Nephron (organoid): ENCODE data around the gene MRPL37.

Experiments used
- H3K27ac Mint-ChIP-seq, 3 experiments: 2 replicates each; pipeline ENCODE4 v1.8.0; 2020; ENCODE audit warnings: mixed read lengths in 3 of 3, mild to moderate bottlenecking in 2 of 3, moderate library complexity in 1 of 3
- H3K27me3 Mint-ChIP-seq: 2 replicates; pipeline ENCODE4 v1.8.0; 2021; ENCODE audit warnings: low read depth, mild to moderate bottlenecking, moderate library complexity, mixed read lengths
- H3K36me3 Mint-ChIP-seq: 2 replicates; pipeline ENCODE4 v1.8.0; 2020; ENCODE audit warnings: low read depth, mixed read lengths
- H3K4me1 Mint-ChIP-seq: 2 replicates; pipeline ENCODE4 v1.8.0; 2020; ENCODE audit warnings: mixed read lengths
- H3K4me3 Mint-ChIP-seq, 3 experiments: 2 replicates each; pipeline ENCODE4 v1.8.0; 2020; ENCODE audit warnings: mild to moderate bottlenecking in 3 of 3, mixed read lengths in 3 of 3, moderate library complexity in 2 of 3
- H3K9me3 Mint-ChIP-seq: 2 replicates; pipeline ENCODE4 v1.8.0; 2020; ENCODE audit warnings: mixed read lengths
- TF ChIP-seq, protein P1 (sequence below), 3 experiments: fragments of 200-600 bp; sonication (generic); IDR thresholded peaks; one replicate each; pipeline ENCODE4 v1.5.0; 2021; ENCODE audit warnings: antibody characterized with exemption in 3 of 3; ENCODE audit not compliant: unreplicated experiment in 3 of 3

The MRPL37 gene

DNA sequence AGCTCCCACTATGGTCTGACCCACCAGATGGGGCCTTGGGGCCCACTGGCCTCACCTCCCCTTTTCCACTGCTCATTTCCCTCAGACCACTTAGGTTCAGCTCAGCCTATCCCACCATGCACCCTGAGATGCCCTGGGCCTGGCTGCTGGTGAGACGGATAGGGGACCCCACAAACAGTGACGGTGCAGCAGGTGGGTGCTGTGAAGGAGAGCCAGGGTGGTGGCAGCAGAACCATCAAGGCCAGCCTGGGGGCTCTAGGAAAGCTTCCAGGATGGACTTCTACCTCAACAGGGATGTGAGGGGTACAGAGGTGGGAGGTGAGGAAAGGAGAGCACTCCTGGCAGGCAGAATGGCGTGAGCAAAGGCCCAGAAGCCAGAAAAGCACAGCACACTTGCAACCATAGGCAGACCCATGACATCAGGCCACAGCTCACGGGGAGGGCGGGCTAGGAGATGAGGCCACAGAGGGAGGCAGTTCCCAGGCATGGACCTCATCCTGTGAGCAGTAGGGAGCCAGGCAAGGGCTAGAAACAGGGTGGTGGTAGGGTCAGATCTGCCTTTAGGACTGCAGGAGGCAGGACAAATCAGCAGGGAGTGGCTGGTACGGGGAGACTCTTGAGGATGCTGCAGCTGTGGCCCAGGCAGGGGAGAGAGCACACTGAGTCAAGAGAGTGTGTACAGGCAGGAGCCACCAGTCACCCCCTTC lies 23.2 kb upstream of the MRPL37 start:
- no peaks in the 10 kb centered on the region for H3K27me3 Mint-ChIP-seq
- peaks cover 6% of the 10 kb centered on the region for H3K36me3 Mint-ChIP-seq
- peaks cover 16% of the 10 kb centered on the region for H3K4me1 Mint-ChIP-seq
- no peak overlapping the region for H3K4me3 Mint-ChIP-seq
- H3K27ac Mint-ChIP-seq: no peak overlapping the region
- no peaks in the 10 kb centered on the region for H3K9me3 Mint-ChIP-seq
- TF ChIP-seq, protein P1, sequence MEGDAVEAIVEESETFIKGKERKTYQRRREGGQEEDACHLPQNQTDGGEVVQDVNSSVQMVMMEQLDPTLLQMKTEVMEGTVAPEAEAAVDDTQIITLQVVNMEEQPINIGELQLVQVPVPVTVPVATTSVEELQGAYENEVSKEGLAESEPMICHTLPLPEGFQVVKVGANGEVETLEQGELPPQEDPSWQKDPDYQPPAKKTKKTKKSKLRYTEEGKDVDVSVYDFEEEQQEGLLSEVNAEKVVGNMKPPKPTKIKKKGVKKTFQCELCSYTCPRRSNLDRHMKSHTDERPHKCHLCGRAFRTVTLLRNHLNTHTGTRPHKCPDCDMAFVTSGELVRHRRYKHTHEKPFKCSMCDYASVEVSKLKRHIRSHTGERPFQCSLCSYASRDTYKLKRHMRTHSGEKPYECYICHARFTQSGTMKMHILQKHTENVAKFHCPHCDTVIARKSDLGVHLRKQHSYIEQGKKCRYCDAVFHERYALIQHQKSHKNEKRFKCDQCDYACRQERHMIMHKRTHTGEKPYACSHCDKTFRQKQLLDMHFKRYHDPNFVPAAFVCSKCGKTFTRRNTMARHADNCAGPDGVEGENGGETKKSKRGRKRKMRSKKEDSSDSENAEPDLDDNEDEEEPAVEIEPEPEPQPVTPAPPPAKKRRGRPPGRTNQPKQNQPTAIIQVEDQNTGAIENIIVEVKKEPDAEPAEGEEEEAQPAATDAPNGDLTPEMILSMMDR (IDR thresholded peaks at IDR 0.05; ENCODE audit: unreplicated experiment in 3 of 3): no peak

DNA sequence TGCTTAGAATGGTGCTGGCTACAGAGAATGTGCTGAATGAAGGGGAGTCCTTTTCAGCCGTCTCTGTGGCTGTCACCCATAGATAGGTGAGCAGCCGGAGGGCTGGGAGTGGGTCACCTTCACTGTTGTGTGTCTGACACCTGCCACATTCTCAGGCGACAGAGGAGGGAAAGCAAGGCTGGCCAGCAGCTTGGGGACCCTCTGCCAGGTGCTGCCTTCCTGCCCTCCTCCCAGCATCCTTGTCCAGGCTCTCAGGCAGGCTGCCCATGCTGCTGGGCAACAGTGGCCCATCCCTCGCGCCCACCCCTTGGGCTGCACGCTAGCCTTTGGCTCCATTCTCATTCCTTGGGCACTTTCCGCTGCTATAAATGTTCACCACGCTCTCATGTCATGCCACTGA lies 22.2 kb upstream of the MRPL37 start:
- TF ChIP-seq, protein P1 (IDR thresholded peaks at IDR 0.05; ENCODE audit: unreplicated experiment in 3 of 3): no peak
- H3K27me3 Mint-ChIP-seq: no peaks in the 10 kb centered on the region
- H3K27ac Mint-ChIP-seq: no peak overlapping the region
- no peaks in the 10 kb centered on the region for H3K9me3 Mint-ChIP-seq
- peaks cover 12% of the 10 kb centered on the region for H3K4me1 Mint-ChIP-seq
- H3K4me3 Mint-ChIP-seq: no peak overlapping the region
- peaks cover 6% of the 10 kb centered on the region for H3K36me3 Mint-ChIP-seq

DNA sequence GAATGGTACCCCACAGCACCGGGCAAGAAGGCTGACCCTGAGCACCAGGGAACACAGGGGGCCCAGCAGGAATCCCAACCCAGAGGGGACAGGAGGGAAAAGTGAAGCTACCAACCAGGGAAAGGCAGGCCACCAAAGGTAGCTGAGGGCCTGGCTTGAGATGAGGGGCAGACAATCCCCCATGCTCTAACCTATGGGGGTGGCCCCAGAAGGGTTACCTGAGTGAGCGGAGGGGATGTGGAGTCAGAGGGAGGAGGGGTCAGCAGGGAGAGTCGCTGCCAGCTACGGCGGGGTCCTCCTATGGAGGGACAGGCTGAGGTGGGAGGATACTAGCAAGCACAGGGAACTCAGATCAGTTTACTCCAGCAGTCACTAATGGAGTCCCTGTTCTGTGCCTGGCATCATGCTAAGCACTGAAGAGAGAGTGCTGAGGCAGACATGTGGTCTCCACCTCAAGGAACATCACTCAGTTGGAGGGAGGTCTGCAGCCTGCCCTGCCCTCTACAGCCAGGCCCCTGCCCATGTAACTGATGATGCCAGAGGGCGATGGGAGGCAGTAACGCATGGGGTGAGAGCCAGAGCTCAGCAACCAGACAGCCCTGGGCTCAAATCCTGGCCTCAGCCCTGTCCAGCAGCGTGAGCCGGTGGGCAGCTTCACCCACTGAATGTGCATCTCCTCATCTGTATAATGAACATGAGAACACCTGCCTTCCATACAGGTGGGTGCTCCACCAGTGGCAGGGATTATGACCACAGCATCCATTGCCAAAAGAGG lies 21.5 kb upstream of the MRPL37 start:
- Mint-ChIP-seq H3K4me3 (no peak overlapping the region), H3K27me3 (no peaks in the 10 kb centered on the region), H3K9me3 (no peaks in the 10 kb centered on the region), H3K4me1 (peaks cover 6% of the 10 kb centered on the region), H3K27ac (no peak overlapping the region), H3K36me3 (peaks cover 11% of the 10 kb centered on the region)
- TF ChIP-seq, protein P1 (IDR thresholded peaks at IDR 0.05; ENCODE audit: unreplicated experiment in 3 of 3): no peak

DNA sequence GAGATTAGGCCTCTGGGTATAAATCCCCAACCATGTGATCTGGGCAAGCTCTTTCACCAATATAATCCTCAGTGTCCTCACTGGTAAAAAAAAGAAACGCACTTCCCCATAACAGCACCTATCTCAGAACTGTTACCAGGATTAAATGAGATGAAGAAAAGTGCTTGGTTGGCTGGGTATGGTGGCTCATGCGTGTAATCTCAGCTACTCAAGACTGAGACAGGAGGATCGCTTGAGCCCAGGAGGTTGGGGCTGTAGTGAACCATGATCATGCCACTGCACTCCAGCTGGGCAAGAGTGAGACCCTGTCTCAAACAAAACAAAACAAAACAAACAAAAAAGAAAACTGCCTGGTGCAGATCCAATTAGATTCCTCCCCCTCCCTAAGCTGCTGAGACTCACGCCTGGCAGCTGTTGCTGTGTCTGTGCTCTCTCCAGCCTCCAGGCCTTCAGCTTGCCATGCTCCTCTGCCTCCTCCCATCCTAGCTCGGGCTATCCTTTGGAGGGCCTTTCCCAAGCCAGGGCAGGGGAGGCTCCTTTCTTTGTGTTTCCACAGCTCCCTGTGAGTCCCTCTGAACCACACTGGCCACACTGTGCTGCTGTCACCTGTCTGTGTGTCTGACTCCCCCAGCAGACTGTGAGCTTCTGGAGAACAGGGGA lies 19.1 kb upstream of the MRPL37 start:
- Mint-ChIP-seq H3K4me1 (peaks cover 6% of the 10 kb centered on the region), H3K27ac (peak overlapping the region in 1 of 3 experiments; percentile 59), H3K9me3 (no peaks in the 10 kb centered on the region), H3K4me3 (no peak overlapping the region), H3K36me3 (peaks cover 13% of the 10 kb centered on the region), H3K27me3 (no peaks in the 10 kb centered on the region)
- TF ChIP-seq, protein P1 (IDR thresholded peaks at IDR 0.05; ENCODE audit: unreplicated experiment in 3 of 3): no peak

DNA sequence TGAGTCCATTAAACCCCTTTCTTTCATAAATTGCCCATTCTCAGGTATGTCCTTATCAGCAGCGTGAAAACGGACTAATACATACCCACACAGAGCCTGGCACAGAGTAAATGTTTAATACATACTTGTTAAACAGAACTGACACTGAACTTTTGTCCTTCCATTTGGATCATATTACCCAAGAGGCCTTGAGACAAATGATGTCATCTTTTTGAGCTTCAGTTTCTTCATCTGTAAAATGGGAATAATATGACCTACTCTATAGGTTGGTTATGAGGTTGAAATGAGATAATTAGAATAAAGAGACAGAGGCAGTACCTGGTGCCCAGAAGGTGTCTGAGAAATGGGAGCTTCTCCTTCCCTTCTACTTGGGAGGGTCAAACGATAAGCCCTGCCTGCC lies 13.9 kb upstream of the MRPL37 start:
- H3K4me1 Mint-ChIP-seq: peaks cover 2% of the 10 kb centered on the region
- no peaks in the 10 kb centered on the region for H3K27me3 Mint-ChIP-seq
- H3K4me3 Mint-ChIP-seq: no peak overlapping the region
- TF ChIP-seq, protein P1 (IDR thresholded peaks at IDR 0.05; ENCODE audit: unreplicated experiment in 3 of 3): no peak
- H3K27ac Mint-ChIP-seq: no peak overlapping the region
- peaks cover 21% of the 10 kb centered on the region for H3K36me3 Mint-ChIP-seq
- no peaks in the 10 kb centered on the region for H3K9me3 Mint-ChIP-seq
